Frontal cortex (tissue), 4 donors: ENCODE measurements around the gene DNAJA1. TPM values are rescaled to one million over a fixed set of nuclear protein-coding genes. Genes with fewer than 3 reads are reported as not detected.

Experiments
- DNase-seq, 2 donors: peaks; one replicate each; pipeline ENCODE4 v3.0.0; 2012; ENCODE audit warnings: low spot score in 2 of 2
- FAIRE-seq: peaks from 2 replicates; lab custom pipeline; 2012; peaks lifted over from hg19 to GRCh38; lab: Jason Lieb, UNC
- total RNA-seq: library from RNA; depleted of rRNA; stranded (reverse); fragments of >200 nt; gene quantifications from one replicate; pipeline ENCODE4 v1.2.3, GENCODE V29; 2014
- donor health status: control.
- donor health status: control.
- donor health status: control.

Gene DNAJA1
- total RNA-seq, 1 donor from 2014 or later, result 250 TPM

DNA sequence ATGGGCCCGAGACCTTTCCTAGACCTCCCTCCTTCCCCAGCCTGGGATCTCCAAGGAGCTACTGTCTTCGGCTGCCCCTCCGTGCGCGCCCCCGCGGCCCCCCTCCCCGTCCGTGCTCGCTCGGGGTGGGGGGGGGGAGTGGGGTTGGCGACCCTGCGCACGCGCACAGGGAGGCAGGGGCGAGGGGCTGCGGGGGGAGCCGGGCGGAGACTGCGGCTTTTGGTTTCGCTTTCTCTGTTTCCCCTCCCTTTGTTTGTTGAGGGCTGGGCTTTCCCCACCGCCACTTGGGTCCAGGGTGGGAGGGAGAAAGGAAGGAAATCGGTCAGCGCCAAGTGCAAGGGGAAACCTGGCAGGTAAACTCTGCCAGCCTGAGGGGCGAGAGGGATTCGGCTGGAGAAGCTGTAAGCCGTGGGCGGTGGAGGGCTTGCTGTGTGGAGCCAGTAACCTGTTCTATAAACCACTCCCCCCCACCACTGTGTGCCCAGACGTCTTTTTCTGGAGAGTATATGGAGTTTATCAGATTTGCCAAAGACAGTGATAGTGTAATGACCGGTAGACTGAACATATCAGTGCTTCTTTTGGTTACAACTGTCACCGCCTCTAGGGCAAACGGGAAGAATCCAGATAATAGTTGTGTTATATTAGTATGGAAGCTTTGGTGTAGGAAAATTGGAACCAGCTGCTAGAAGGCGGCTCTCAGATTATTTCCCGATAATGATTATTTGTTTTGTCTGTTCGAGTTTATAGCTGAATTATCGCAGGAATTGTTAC lies 684 bp downstream of the DNAJA1 start:
- DNase-seq (peak; percentile 54 to 62), FAIRE-seq (no peak)

DNA sequence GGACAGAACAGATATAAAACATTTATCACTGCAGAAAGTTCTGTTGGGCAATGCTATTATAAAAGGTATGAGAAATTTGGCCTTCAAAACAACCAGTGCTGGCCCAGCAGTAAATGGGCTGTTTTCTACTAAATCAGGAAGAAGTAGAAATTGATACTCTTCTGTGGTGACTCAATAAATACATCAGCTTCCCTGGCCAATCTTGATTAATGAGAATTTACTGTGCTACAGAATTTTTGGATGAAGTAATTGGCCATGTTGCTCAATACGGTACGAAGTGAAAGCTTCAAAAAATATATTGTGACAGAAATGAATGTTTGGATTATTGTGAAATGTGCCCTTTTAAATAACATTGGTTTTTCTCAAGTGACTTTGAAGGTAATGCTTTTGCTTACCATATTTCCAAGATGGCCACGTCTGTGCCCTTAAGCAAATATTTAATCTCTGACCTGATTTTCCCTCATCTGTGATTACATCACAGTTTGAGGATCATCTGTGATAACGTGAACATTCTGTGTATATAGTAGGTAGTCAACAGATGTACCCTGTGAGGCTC lies 4.2 kb downstream of the DNAJA1 start:
- FAIRE-seq, result no peak
- DNase-seq, result no peak

DNA sequence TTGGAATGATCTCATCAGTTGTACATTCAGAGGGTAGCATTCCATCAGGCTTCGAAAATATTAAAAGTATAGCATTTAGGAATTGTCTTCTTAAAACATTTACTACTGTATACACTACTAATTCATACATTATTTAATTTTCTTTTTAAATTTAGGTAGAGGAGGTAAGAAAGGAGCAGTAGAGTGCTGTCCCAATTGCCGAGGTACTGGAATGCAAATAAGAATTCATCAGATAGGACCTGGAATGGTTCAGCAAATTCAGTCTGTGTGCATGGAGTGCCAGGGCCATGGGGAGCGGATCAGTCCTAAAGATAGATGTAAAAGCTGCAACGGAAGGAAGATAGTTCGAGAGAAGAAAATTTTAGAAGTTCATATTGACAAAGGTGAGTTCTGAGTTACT lies 5.2 kb downstream of the DNAJA1 start:
- DNase-seq (no peak), FAIRE-seq (no peak)

DNA sequence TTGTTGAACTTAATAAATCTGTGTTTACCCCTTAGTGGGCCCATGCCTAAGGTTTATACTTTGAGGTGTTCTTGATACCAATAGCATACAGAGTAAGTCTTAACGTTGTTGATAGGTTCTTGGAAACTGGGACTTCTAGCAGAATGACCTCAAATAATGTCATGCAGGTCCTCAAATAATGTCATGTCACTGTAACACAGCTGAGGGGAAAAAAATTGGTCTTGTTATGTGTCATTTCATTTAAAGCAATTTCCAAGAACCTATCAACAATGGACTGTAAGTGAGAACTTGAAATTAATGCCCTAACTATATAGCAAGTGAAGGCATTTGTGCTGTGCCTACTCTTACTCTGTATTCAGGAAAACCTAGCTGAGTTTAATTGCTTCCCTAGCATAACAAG lies 7.2 kb downstream of the DNAJA1 start:
- FAIRE-seq (no peak), DNase-seq (no peak)

DNA sequence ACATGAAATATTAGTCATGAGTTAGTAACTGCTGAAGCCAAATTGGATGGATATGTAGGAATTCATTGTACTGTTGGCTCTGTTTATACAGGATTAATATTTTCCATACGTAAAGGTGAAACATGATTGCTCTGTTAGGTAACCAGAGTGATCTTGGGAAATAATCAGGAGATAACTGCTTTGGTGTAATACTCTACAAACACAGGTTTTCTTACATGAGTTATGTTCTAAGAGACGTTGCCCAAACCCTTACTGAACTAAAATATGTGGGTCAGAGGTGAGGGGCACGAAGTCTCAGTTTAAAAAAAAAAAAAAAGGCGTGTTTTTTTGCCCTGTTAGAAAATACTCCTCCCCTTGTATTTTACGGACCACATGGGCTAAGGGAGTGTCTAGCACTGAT lies 7.8 kb downstream of the DNAJA1 start:
- FAIRE-seq (no peak), DNase-seq (no peak)

DNA sequence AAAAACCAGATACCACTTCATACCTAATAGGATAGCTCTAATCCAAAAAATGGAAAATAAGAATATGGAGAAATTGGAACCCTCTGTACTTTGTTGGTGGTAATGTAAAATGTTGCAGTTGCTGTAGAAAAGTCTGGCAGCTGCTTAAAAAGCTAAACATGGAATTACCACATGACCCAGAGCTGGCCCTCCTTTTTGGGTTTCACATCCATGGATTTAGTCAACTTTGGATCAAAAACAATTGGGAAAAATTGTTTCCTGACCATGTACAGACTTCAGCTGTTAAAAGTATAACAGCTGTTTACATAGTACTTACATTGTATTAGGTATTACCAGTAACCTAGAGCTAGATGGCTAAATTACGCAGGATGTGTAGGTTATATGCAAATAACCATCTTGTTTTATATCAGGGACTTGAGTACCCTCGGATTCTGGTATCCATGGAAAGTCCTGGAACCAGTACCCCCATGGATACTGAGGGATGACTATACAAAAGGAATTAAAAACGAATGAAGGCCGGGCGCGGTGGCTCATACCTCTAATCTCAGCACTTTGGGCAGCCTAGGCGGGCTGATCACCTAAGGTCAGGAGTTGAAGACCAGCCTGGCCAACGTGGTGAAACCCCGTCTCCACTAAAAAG lies 15.8 kb downstream of the DNAJA1 start:
- DNase-seq (no peak), FAIRE-seq (no peak)

DNA sequence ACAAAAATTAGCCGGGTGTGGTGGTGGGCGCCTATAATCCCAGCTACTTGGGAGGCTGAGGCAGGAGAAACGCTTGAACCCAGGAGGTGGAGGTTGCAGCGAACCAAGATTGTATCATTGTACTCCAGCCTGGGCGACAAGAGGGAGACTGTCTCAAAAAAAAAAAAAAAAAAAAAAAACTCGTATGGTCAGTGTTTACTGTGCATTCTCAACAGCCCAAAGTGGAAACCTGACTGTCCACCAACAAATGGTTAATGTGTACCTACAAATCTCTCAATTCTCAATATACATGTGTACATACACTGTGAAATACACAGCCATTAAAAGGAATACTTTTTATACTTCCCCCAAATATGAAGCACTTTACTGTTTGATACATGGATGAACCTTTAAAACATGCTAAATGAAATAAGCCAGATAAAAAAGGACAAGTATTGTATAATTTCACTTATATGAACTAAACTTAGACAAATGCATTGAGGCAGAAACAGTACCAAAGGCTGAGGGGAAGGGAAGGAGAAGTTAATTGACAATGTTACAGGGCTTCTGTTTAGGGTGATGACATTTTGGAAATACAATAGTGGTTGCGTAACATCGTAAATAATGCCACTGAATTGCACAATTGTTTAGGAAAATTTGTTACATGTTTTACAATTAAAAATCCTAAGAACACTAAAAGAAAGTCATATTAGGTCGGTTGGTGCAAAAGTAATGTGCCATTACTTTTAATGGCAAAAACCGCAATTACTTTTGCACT lies 16.5 kb downstream of the DNAJA1 start:
- DNase-seq (no peak), FAIRE-seq (no peak)

DNA sequence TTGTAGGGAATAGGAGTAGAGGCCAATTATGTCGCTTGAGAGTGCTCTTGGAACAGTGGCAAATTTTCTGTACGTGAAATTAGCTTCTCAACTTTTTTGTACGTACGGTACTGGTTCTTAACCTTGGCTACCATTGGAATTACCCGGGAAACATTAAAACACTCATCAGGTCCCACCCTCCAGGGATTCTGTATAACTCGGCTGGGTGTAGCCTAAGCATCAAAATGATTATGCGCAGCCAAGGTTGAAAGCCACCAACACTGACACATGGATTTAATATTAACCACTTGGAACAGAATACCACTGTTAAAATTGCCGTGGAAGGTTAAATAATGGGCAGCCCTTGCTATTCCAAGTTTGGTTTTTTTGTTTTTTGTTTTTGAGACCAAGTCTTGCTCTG lies 17.4 kb downstream of the DNAJA1 start:
- DNase-seq, result no peak
- FAIRE-seq, result no peak

DNA sequence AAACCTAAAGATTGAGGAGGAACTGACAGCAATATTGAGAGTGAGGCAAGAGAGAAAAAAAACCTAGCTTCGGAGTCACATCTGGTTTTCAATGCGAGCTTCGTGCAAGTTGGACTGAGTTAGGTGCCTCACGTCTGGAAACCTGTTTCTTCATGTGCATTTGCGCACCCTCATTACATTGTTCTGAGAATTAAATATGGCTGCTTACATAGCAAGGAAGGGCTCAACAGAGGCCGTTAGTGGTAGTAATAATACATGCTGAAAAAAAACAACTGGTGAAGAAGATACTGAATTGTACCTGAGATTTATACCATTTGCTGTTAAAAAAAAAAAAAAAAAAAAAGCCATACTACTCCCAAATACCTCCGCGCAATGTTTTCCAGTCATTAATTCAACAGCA lies 18.6 kb downstream of the DNAJA1 start:
- no peak for FAIRE-seq
- DNase-seq, result no peak

DNA sequence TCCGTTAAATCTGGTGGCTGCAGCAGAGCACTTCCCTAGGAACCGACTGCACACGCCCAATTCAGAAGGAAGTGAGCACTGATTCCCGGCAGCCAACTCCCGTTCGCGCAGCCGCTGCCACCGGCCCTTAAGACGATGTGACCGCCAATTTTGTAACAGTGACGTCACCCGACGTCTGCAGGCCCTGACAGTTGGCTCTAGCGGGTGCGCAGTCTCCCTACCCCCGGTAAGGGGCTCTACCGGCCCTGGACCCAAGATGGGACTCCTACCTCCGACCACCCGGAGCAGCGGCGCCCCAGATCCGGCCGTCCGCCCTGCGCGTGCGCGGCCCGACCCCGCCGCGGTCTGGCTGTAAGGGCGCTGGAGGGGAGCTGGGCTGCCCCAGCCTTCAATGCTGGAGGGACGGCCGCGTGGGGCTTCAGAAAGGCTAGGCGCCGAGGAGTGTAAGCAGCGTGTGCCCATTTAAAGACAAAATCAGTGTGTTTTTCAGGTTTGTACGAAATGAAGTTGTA lies 19.1 kb downstream of the DNAJA1 start:
- DNase-seq, result peak; percentile 67 to 85

DNA sequence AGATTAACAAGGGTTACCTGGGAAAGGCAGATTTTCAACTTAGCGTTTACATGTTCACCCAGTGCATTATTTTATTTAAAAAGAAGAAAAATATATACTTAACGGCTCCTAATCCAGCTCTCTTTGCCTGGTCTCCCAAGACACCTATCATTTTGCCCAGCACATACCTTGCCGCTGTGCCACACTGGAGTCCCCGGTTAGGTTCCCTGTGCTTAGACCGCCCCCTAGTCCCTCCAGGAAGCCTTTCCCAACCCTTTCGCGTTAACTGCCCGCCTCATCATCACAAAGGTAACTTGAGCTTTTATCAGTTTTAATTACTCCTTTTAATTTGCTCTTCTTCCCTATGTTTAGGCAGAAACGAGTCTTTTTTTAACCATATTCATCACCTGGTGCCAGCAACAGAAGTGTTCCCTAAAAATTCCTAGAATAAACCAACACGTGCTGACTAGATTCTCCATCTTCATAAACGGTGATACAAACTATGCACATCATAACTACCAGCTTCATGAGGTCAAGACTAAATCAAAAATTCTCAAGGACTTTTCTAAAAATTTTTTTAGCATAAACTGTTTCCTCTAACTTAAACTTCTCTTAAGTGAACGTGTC lies 19.7 kb downstream of the DNAJA1 start:
- DNase-seq (peak in 1 of 2 donors; percentile 40), FAIRE-seq (no peak)

More for the DNA sequence above, 19.1 kb downstream of the DNAJA1 start:
- FAIRE-seq, result no peak

DNA sequence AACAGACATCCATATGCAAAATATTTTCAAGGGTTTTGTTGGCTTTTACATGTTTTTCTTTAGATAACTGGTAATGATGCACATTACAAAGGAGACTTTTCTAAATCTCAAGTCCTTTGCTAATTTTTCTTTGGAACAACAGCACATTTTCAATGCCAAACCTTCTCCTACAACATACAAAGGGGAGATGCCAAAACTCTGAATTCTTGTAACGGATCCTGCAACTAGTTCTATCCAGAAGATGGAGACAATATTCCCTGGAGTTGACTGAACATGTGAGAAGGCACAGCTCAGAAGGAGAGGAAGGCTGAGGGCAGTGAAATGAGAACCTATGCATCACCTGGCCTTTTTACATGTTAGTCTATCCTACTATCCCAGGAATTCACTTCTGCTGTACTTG lies 21.0 kb downstream of the DNAJA1 start:
- DNase-seq, result no peak
- FAIRE-seq, result no peak

DNA sequence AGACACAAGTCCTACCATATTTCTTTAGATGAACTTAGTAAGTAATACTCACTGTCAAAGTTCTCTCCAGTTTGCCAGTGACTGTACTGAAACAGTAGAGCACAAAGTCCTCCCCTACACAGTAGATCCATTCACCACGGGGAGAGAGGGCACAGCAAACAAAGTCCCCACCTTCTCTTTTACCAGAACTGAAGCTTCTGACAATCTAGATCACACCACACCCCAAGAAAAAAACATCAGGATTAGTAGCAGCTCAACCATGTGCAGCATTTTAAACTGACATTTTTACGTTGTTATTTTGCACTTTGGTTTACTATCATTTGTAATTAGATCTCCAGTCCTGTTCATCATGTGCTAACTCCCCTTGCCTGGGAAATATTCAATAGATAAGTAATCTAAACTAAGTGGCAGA lies 23.0 kb downstream of the DNAJA1 start:
- FAIRE-seq (no peak), DNase-seq (no peak)

DNA sequence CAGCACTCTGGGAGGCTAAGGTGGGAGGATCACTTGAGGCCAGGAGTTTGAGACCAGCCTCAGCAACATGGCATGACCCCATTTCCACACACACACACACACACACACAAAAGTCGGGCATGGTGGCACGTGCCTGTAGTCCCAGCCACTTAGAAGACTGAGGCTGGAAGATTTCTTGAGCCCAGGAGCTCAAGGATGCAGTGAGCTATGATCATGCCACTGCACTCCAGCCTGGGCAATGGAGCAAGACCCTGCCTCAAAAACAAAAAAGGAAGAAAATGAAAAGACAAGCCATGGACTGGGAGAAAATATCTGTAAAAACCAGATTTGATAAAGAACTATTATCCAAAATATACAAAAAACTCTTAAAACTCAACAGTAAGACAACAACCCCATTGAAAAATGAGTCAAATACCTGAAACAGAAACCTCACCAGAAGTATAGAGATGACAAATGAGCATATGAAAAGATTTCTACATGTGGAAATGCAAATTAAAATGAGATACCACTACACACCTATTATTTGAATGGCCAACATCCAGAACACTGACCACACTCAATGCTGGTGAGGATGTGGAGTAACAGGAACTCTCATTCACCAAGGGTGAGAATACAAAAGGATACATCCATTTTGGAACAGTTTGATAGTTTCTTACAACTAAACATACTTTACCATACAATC lies 24.7 kb downstream of the DNAJA1 start:
- FAIRE-seq, result no peak
- no peak for DNase-seq

DNA sequence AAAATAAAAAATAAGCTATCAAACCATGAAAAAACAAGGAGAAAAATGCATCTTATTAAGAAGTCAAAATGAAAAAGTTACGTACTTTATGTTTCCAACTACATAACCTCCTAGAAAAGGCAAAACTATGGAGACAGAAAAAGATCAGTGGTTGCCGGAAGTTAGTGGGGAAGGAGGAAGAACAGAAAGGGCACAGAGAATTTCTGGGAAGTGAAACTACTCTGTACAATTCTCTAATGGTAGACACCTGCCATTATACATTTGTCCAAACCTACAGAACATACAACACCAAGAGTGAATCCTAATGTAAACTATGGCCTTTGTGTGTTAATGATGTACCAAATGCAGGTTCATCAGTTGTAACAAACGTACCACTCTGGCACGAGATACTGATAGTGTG lies 26.1 kb downstream of the DNAJA1 start:
- DNase-seq, result no peak
- no peak for FAIRE-seq

DNA sequence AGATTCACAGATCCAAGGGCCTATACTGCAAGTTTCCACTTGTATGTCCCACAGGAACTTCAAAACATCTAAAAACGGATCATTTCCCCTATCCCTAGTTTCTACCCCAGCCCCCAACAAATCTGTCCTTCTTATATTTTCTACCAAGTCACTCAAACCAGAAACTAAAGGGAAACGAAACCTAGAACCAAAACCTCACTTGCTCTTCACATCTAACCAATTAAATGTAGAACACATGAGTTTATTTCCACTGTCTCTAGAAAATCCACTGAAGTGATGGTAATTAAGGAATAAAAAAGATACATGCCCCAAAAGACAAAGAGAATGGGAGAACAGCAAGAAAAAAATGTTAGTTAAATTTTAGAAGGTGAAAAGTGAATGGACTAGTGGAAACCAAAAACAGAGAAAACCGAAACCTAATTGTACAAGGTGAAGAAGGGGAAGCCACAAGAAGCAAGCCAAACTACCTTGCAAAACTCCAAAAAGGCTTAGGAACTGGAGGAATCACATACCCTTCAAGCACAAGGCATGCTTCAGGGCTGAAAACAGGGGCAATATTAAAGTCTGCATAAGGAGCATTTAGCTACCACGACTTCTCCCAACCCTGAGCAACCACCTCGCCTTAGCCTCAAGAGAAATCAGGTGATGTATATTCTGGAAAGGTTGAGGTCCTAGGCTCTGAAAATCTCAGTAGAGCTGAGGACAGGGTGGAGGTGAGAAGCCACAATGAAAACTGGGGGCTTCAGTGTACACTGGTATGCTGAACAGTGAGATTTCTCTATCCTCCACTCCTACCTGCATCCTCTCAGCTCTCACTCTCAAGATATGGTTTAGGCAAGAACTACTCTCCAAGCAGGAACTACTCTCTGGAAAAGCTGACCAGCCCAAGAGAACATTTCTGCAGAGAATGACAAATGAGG lies 40.3 kb downstream of the DNAJA1 start:
- no peak for FAIRE-seq
- DNase-seq, result no peak

DNA sequence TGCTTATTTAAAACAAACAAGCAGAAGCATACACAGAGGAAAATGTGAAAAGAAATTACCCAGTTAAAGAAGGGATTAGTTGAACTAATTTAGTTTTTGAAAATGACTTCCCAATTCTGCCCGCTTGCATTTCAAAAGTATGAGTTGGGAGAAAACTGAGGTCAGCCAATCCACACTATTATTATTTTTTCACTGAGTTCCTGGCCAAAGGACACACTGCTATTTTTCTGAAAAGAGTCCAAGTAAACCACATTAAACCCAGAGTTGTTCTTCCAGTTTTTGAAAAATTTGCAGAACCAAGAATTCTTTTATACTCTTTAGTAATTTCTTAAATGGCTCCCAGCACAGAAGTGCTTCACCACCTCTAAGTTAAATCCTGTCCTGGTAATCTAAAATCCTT lies 43.9 kb downstream of the DNAJA1 start:
- DNase-seq (no peak), FAIRE-seq (no peak)
